ENCODE results near the gene NUPR2. TPM values are rescaled to one million over a fixed set of nuclear protein-coding genes. Genes with fewer than 3 reads are reported as not detected.
"Not testable (repeated sequence)": the region's sequence is repeated elsewhere in the genome, so short reads cannot be mapped to it uniquely, and the experiment has no call there.

NUPR2 gene
- total RNA-seq, 4 donors from 2014 or later, result 2.0 to 2.4 TPM; not detected in 2

- no peaks in the 10 kb centered on the region for H3K36me3 ChIP-seq
- H3K9me3 ChIP-seq, result no peaks in the 10 kb centered on the region
- intact Hi-C loops (cut with DNase I; ENCODE audit: low total_unique reads), result no loop called here
- in situ Hi-C loops (cut with MboI; ENCODE audit: low pct_ligation_motif_present in 1 of 4, low pct_unique_long_range_greater_than_20kb in 1 of 4, low sequenced_read_pairs in 3 of 4), result loop anchor here in 3 of 4 donors (10.0 kb wide), 2 partner anchors 75 to 435 kb away; no protein-coding TSS in a partner anchor
- no peaks in the 10 kb centered on the region for H3K27me3 ChIP-seq
- peak; percentile 63 for DNase-seq
- peak overlapping the region; percentile 75 to 79 (median 78) for H3K27ac ChIP-seq
- peaks cover 6 to 21% (median 10%) of the 10 kb centered on the region in 4 donors for H3K4me1 ChIP-seq
- WGBS, 2 donors (ENCODE audit: low coverage in 1 of 2), result 50 to 52% methylated on average over 1 to 12 of the region's 12 CpGs
- H3K4me3 ChIP-seq, result no peak overlapping the region
- TF ChIP-seq POLR2AphosphoS5 (IDR thresholded peaks at IDR 0.05) (peak in 2 of 3 donors; percentile 18 to 24), EP300 (IDR thresholded peaks at IDR 0.05; ENCODE audit: low read depth) (no peak), POLR2A (IDR thresholded peaks at IDR 0.05) (no peak), CTCF (IDR thresholded peaks at IDR 0.05) (peak; percentile 50 to 63 (median 56))
These were observed 36.6 kb downstream of the NUPR2 start for GRCh38 chr7:56079450-56080185.

DNA sequence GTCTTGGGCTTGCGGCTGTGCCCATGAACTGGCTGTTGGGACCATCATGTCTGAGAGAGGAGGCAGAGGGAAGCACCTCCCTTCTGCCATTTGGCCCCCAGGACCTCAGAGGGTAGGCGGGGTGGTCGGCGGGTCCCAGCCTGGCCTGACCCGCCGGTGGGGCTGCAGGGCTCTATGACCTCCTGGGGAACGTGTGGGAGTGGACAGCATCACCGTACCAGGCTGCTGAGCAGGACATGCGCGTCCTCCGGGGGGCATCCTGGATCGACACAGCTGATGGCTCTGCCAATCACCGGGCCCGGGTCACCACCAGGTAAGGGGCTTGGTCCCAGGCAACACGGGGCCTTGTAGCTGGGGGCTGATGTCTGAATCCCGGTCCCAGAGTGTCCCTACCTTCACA, 38.0 kb downstream of the NUPR2 start:
- H3K9me3 ChIP-seq, result no peaks in the 10 kb centered on the region
- H3K27me3 ChIP-seq, result no peaks in the 10 kb centered on the region
- no peak for TF ChIP-seq CTCF (IDR thresholded peaks at IDR 0.05)
- TF ChIP-seq POLR2AphosphoS5 (IDR thresholded peaks at IDR 0.05), result no peak
- no peak for TF ChIP-seq EP300 (IDR thresholded peaks at IDR 0.05; ENCODE audit: low read depth)
- TF ChIP-seq POLR2A (IDR thresholded peaks at IDR 0.05), result no peak
- H3K36me3 ChIP-seq, result no peaks in the 10 kb centered on the region
- no peak for DNase-seq
- in situ Hi-C loops (cut with MboI; ENCODE audit: low pct_ligation_motif_present in 1 of 4, low pct_unique_long_range_greater_than_20kb in 1 of 4, low sequenced_read_pairs in 3 of 4) (loop anchor here in 3 of 4 donors (10.0 kb wide), 2 partner anchors 73 to 433 kb away; no protein-coding TSS in a partner anchor), intact Hi-C loops (cut with DNase I; ENCODE audit: low total_unique reads) (no loop called here)
- no peak overlapping the region for H3K4me3 ChIP-seq
- H3K27ac ChIP-seq, result peak overlapping the region; percentile 75 to 79 (median 78)
- 91% methylated on average over 16 of the region's 16 CpGs; no CpG with 5 or more reads in 1 of the 2 donors for WGBS, 2 donors (ENCODE audit: low coverage in 1 of 2)
- peaks cover 2 to 23% (median 8%) of the 10 kb centered on the region in 4 donors for H3K4me1 ChIP-seq

GRCh38 chr7:56077681-56078080, 38.5 kb downstream of the NUPR2 start:
- Histone ChIP-seq H3K36me3 (no peaks in the 10 kb centered on the region), H3K27ac (peak overlapping the region in 1 of 4 donors; percentile 75), H3K4me1 (peaks cover 0 to 22% (median 8%) of the 10 kb centered on the region in 4 donors), H3K4me3 (no peak overlapping the region), H3K27me3 (no peaks in the 10 kb centered on the region), H3K9me3 (no peaks in the 10 kb centered on the region)
- intact Hi-C loops (cut with DNase I; ENCODE audit: low total_unique reads), result no loop called here
- no peak for TF ChIP-seq POLR2AphosphoS5 (IDR thresholded peaks at IDR 0.05)
- TF ChIP-seq POLR2A (IDR thresholded peaks at IDR 0.05), result no peak
- TF ChIP-seq EP300 (IDR thresholded peaks at IDR 0.05; ENCODE audit: low read depth), result no peak
- no peak for TF ChIP-seq CTCF (IDR thresholded peaks at IDR 0.05)
- no peak for DNase-seq
- 82% methylated on average over 3 of the region's 3 CpGs; no CpG with 5 or more reads in 1 of the 2 donors for WGBS, 2 donors (ENCODE audit: low coverage in 1 of 2)
- in situ Hi-C loops (cut with MboI; ENCODE audit: low pct_ligation_motif_present in 1 of 4, low pct_unique_long_range_greater_than_20kb in 1 of 4, low sequenced_read_pairs in 3 of 4), result loop anchor here in 3 of 4 donors (10.0 kb wide), 2 partner anchors 73 to 433 kb away; no protein-coding TSS in a partner anchor

DNA sequence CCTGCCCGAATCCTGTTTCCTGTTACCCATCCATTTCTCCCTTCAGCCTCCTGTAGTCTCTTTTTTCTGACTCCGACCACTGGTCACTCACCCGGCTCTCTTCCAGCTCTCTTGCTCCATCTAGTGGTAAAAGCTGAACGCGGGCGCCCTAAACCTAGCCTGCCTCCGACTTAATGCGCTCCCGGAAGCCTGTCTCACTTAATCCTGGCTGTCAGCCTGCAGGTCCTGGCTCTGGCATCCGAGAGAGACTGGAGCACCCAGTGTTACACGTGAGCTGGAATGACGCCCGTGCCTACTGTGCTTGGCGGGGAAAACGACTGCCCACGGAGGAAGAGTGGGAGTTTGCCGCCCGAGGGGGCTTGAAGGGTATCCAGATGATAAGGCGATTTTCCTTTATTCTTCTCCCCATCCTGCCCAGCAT, 41.8 kb downstream of the NUPR2 start:
- H3K4me1 ChIP-seq, result peaks cover 0 to 16% (median 4%) of the 10 kb centered on the region in 4 donors
- H3K27me3 ChIP-seq, result no peaks in the 10 kb centered on the region
- H3K36me3 ChIP-seq, result peaks cover 0 to 10% (median 4%) of the 10 kb centered on the region in 4 donors
- TF ChIP-seq EP300 (IDR thresholded peaks at IDR 0.05; ENCODE audit: low read depth) (no peak), POLR2AphosphoS5 (IDR thresholded peaks at IDR 0.05) (peak in 1 of 3 donors; percentile 37), CTCF (IDR thresholded peaks at IDR 0.05) (peak; percentile 86 to 92 (median 92)), POLR2A (IDR thresholded peaks at IDR 0.05) (no peak)
- 21% methylated on average over 19 of the region's 19 CpGs; no CpG with 5 or more reads in 1 of the 2 donors for WGBS, 2 donors (ENCODE audit: low coverage in 1 of 2)
- in situ Hi-C loops (cut with MboI; ENCODE audit: low pct_ligation_motif_present in 1 of 4, low pct_unique_long_range_greater_than_20kb in 1 of 4, low sequenced_read_pairs in 3 of 4) (loop anchor here (5.0 to 10.0 kb wide), 4 partner anchors 67 to 430 kb away; no protein-coding TSS in a partner anchor), intact Hi-C loops (cut with DNase I; ENCODE audit: low total_unique reads) (no loop called here)
- H3K4me3 ChIP-seq, result no peak overlapping the region
- H3K27ac ChIP-seq, result peak overlapping the region in 2 of 4 donors; percentile 45 to 50
- DNase-seq, result peak; percentile 89
- H3K9me3 ChIP-seq, result no peaks in the 10 kb centered on the region

DNA sequence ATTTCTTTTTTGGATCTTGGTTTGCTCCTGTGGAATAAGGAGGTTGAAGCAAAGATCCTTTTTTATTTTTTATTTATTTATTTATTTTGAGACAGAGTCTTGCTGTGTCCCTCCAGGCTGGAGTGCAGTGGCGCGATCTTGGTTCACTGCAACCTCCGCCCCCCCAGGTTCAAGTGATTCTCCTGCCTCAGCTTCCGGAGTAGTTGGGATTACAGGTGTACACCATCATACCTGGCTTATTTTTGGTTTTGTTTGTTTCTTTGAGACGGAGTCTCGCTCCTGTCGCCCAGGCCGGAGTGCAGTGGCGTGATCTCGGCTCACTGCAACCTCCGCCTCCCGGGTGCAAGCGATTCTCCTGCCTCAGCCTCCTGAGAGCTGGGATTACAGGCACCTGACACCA, 49.8 kb downstream of the NUPR2 start:
- in situ Hi-C loops (cut with MboI; ENCODE audit: low pct_ligation_motif_present in 1 of 4, low pct_unique_long_range_greater_than_20kb in 1 of 4, low sequenced_read_pairs in 3 of 4); H3K4me3 ChIP-seq; H3K27ac ChIP-seq; H3K27me3 ChIP-seq; intact Hi-C loops (cut with DNase I; ENCODE audit: low total_unique reads); DNase-seq; H3K9me3 ChIP-seq: not testable (repeated sequence)
- Histone ChIP-seq H3K4me1 (peaks cover 4 to 16% (median 10%) of the 10 kb centered on the region in 4 donors), H3K36me3 (peaks cover 0 to 31% (median 11%) of the 10 kb centered on the region in 4 donors)
- WGBS, 2 donors (ENCODE audit: low coverage in 1 of 2), result 96 to 100% methylated on average over 5 to 13 of the region's 13 CpGs

Data from transverse colon (tissue), 4 donors.